Measurements from ENCODE around the gene ZNF541. TPM values are rescaled to one million over a fixed set of nuclear protein-coding genes. Genes with fewer than 3 reads are reported as not detected.

The ZNF541 gene
- total and polyA plus RNA-seq, 4 donors, result 0.22 to 0.59 (median 0.45) TPM

- H3K4me3 ChIP-seq (ENCODE audit: low read depth, low read length), result no peak overlapping the region
- no peak for DNase-seq (ENCODE audit: low read depth in 4 of 6, low spot score in 6 of 6)
- no CpG with 5 or more reads among the region's 1 CpG for WGBS (ENCODE audit: insufficient coverage)
- H3K27me3 ChIP-seq (ENCODE audit: control insufficient read depth, insufficient read depth, low read length), result no peaks in the 10 kb centered on the region
- no peak overlapping the region for H3K27ac ChIP-seq (ENCODE audit: low read depth, low read length)
- no peaks in the 10 kb centered on the region for H3K4me1 ChIP-seq (ENCODE audit: control insufficient read depth, insufficient read depth, low read length)
- H3K36me3 ChIP-seq (ENCODE audit: control insufficient read depth, insufficient read depth, low read length), result no peaks in the 10 kb centered on the region
- no peaks in the 10 kb centered on the region for H3K9me3 ChIP-seq (ENCODE audit: control insufficient read depth, insufficient read depth, low read length)
Measured at GRCh38 chr19:47534628-47535027, 38.3 kb downstream of the ZNF541 start.

GRCh38 chr19:47531640-47532387 is 41.1 kb downstream of the ZNF541 start:
- Histone ChIP-seq H3K27ac (ENCODE audit: low read depth, low read length) (no peak overlapping the region), H3K27me3 (ENCODE audit: control insufficient read depth, insufficient read depth, low read length) (peaks cover 1% of the 10 kb centered on the region), H3K4me1 (ENCODE audit: control insufficient read depth, insufficient read depth, low read length) (no peaks in the 10 kb centered on the region), H3K9me3 (ENCODE audit: control insufficient read depth, insufficient read depth, low read length) (no peaks in the 10 kb centered on the region), H3K4me3 (ENCODE audit: low read depth, low read length) (no peak overlapping the region), H3K36me3 (ENCODE audit: control insufficient read depth, insufficient read depth, low read length) (no peaks in the 10 kb centered on the region)
- WGBS (ENCODE audit: insufficient coverage), result 54% methylated on average over 8 of the region's 14 CpGs
- DNase-seq (ENCODE audit: low read depth in 4 of 6, low spot score in 6 of 6), result no peak

- Histone ChIP-seq H3K4me1 (ENCODE audit: control insufficient read depth, insufficient read depth, low read length) (no peaks in the 10 kb centered on the region), H3K27ac (ENCODE audit: low read depth, low read length) (no peak overlapping the region), H3K36me3 (ENCODE audit: control insufficient read depth, insufficient read depth, low read length) (no peaks in the 10 kb centered on the region), H3K9me3 (ENCODE audit: control insufficient read depth, insufficient read depth, low read length) (no peaks in the 10 kb centered on the region), H3K4me3 (ENCODE audit: low read depth, low read length) (no peak overlapping the region), H3K27me3 (ENCODE audit: control insufficient read depth, insufficient read depth, low read length) (peaks cover 2% of the 10 kb centered on the region)
- 80% methylated on average over 16 of the region's 16 CpGs for WGBS (ENCODE audit: insufficient coverage)
- DNase-seq (ENCODE audit: low read depth in 4 of 6, low spot score in 6 of 6), result no peak
Measured at GRCh38 chr19:47529018-47529742, 43.8 kb downstream of the ZNF541 start.

- DNase-seq (ENCODE audit: low read depth in 4 of 6, low spot score in 6 of 6), result no peak
- WGBS (ENCODE audit: insufficient coverage), result 83% methylated on average over 1 of the region's 3 CpGs
- H3K9me3 ChIP-seq (ENCODE audit: control insufficient read depth, insufficient read depth, low read length), result no peaks in the 10 kb centered on the region
- H3K27me3 ChIP-seq (ENCODE audit: control insufficient read depth, insufficient read depth, low read length), result peaks cover 2% of the 10 kb centered on the region
- H3K4me1 ChIP-seq (ENCODE audit: control insufficient read depth, insufficient read depth, low read length), result no peaks in the 10 kb centered on the region
- no peaks in the 10 kb centered on the region for H3K36me3 ChIP-seq (ENCODE audit: control insufficient read depth, insufficient read depth, low read length)
- H3K27ac ChIP-seq (ENCODE audit: low read depth, low read length), result no peak overlapping the region
- H3K4me3 ChIP-seq (ENCODE audit: low read depth, low read length), result no peak overlapping the region
Measured at GRCh38 chr19:47526798-47527197, 46.1 kb downstream of the ZNF541 start.

GRCh38 chr19:47523473-47523872 is 49.5 kb downstream of the ZNF541 start:
- peaks cover 2% of the 10 kb centered on the region for H3K27me3 ChIP-seq (ENCODE audit: control insufficient read depth, insufficient read depth, low read length)
- DNase-seq (ENCODE audit: low read depth in 4 of 6, low spot score in 6 of 6), result no peak
- H3K36me3 ChIP-seq (ENCODE audit: control insufficient read depth, insufficient read depth, low read length), result no peaks in the 10 kb centered on the region
- no peak overlapping the region for H3K27ac ChIP-seq (ENCODE audit: low read depth, low read length)
- WGBS (ENCODE audit: insufficient coverage), result 54% methylated on average over 4 of the region's 7 CpGs
- H3K4me3 ChIP-seq (ENCODE audit: low read depth, low read length), result no peak overlapping the region
- no peaks in the 10 kb centered on the region for H3K4me1 ChIP-seq (ENCODE audit: control insufficient read depth, insufficient read depth, low read length)
- no peaks in the 10 kb centered on the region for H3K9me3 ChIP-seq (ENCODE audit: control insufficient read depth, insufficient read depth, low read length)

Small RNA genes within 50 kb of the gene (small RNA-seq; reads per million reads assigned to genes)
- gene RN7SL322P (ENCODE audit: low replicate concordance), result not detected

Other genes starting within 250 kb of the ZNF541 start
- gene C5AR2, start 241.0 kb downstream of the ZNF541 start, total RNA-seq, result 1 to 10 TPM in 1 of 2 donors, under 1 TPM in 1; 0.99 to 1.8 TPM
- under 1 TPM; 0.49 to 0.51 TPM for gene C5AR2, start 241.0 kb downstream of the ZNF541 start, polyA plus RNA-seq (ENCODE audit: insufficient read length in 2 of 2)
- gene DHX34, start 223.8 kb downstream of the ZNF541 start, total RNA-seq, result 10 to 100 TPM in 1 of 2 donors, 1 to 10 TPM in 1; 7.1 to 11.1 TPM
- 10 to 100 TPM; 17.9 to 18.9 TPM for gene DHX34, start 223.8 kb downstream of the ZNF541 start, polyA plus RNA-seq (ENCODE audit: insufficient read length in 2 of 2)
- 10 to 100 TPM; 35.4 to 48.1 TPM for gene MEIS3, start 153.6 kb downstream of the ZNF541 start, total RNA-seq
- 100 to 1,000 TPM; 115 to 117 TPM for gene MEIS3, start 153.6 kb downstream of the ZNF541 start, polyA plus RNA-seq (ENCODE audit: insufficient read length in 2 of 2)
- 10 to 100 TPM in 1 of 2 donors, 1 to 10 TPM in 1; 3.2 to 22.9 TPM for gene SLC8A2, start 101.3 kb downstream of the ZNF541 start, total RNA-seq
- gene SLC8A2, start 101.3 kb downstream of the ZNF541 start, polyA plus RNA-seq (ENCODE audit: insufficient read length in 2 of 2), result 10 to 100 TPM; 24.0 to 37.5 TPM
- 1 to 10 TPM; 7.1 to 9.8 TPM for gene KPTN, start 88.9 kb downstream of the ZNF541 start, total RNA-seq
- 10 to 100 TPM; 25.2 to 29.0 TPM for gene KPTN, start 88.9 kb downstream of the ZNF541 start, polyA plus RNA-seq (ENCODE audit: insufficient read length in 2 of 2)
- 10 to 100 TPM; 60.6 to 69.6 TPM for gene NAPA, start 58.1 kb downstream of the ZNF541 start, total RNA-seq
- gene NAPA, start 58.1 kb downstream of the ZNF541 start, polyA plus RNA-seq (ENCODE audit: insufficient read length in 2 of 2), result 100 to 1,000 TPM; 192 to 203 TPM
- 1 to 10 TPM; 2.7 to 4.7 TPM for gene BICRA, start 36.0 kb upstream of the ZNF541 start, total RNA-seq
- 10 to 100 TPM; 19.0 to 24.4 TPM for gene BICRA, start 36.0 kb upstream of the ZNF541 start, polyA plus RNA-seq (ENCODE audit: insufficient read length in 2 of 2)
- gene EHD2, start 140.3 kb upstream of the ZNF541 start, total RNA-seq, result 10 to 100 TPM; 17.1 to 23.5 TPM
- gene EHD2, start 140.3 kb upstream of the ZNF541 start, polyA plus RNA-seq (ENCODE audit: insufficient read length in 2 of 2), result 10 to 100 TPM; 16.0 to 26.4 TPM
- gene NOP53, start 172.4 kb upstream of the ZNF541 start, total RNA-seq, result 100 to 1,000 TPM in 1 of 2 donors, 10 to 100 TPM in 1; 34.6 to 126 TPM
- 100 to 1,000 TPM; 213 to 224 TPM for gene NOP53, start 172.4 kb upstream of the ZNF541 start, polyA plus RNA-seq (ENCODE audit: insufficient read length in 2 of 2)
- gene SELENOW, start 205.6 kb upstream of the ZNF541 start, total RNA-seq, result 100 to 1,000 TPM; 329 to 692 TPM
- gene SELENOW, start 205.6 kb upstream of the ZNF541 start, polyA plus RNA-seq (ENCODE audit: insufficient read length in 2 of 2), result 100 to 1,000 TPM; 639 to 641 TPM
- not detected for gene TPRX1, start 231.4 kb upstream of the ZNF541 start, total RNA-seq
- not detected for gene TPRX1, start 231.4 kb upstream of the ZNF541 start, polyA plus RNA-seq (ENCODE audit: insufficient read length in 2 of 2)
- gene CRX, start 248.8 kb upstream of the ZNF541 start, total RNA-seq, result under 1 TPM in 1 of 2 donors, not detected in 1; 0.17 TPM
- gene CRX, start 248.8 kb upstream of the ZNF541 start, polyA plus RNA-seq (ENCODE audit: insufficient read length in 2 of 2), result under 1 TPM in 1 of 2 donors, not detected in 1; 0.18 TPM

Measured in spinal cord (tissue), 10 donors.